HEK293 (cell line): ENCODE measurements around the gene MAD2L2.

ENCODE experiments used
- CTCF ChIA-PET: fragments of 350-600 bp; formaldehyde crosslinking; extraction: SDS; loops from one replicate; lab custom pipeline; 2021; ENCODE audit warnings: antibody characterized with exemption; lab: Yijun Ruan, JAX
- POLR2A ChIA-PET: fragments of 300-600 bp; formaldehyde crosslinking; extraction: SDS; loops from one replicate; lab custom pipeline; 2020; ENCODE audit warnings: antibody characterized with exemption, inconsistent platforms; lab: Yijun Ruan, JAX
- H3K27ac ChIP-seq: fragments of 200-500 bp; sonication (Bioruptor generic); 2 replicates; pipeline ENCODE4 v1.5.1; 2014; ENCODE audit warnings: low read depth, low read length, control low read depth, inconsistent platforms; ENCODE audit errors: extremely low read depth
- H3K36me3 ChIP-seq, 2 experiments: fragments of 200-500 bp in 1 of 2; sonication (Bioruptor generic) in 1 of 2; 1 replicate in 1 of 2; 2 replicates in 1 of 2; pipeline ENCODE4 v1.5.1; 2014 to 2017; ENCODE audit warnings: inconsistent platforms in 2 of 2, low read length in 2 of 2; ENCODE audit not compliant: control insufficient read depth in 2 of 2, insufficient read depth in 1 of 2
- H3K4me1 ChIP-seq: fragments of 200-500 bp; sonication (Bioruptor generic); 2 replicates; pipeline ENCODE4 v1.5.1; 2014; ENCODE audit warnings: mild to moderate bottlenecking, low read length, inconsistent platforms; ENCODE audit not compliant: control insufficient read depth, insufficient read depth
- H3K4me3 ChIP-seq: 2 replicates; pipeline ENCODE4 v1.5.1; 2011; ENCODE audit warnings: low read depth, mild to moderate bottlenecking, control low read depth, low read length, moderate library complexity
- H3K9me3 ChIP-seq: fragments of 200-500 bp; sonication (Bioruptor generic); 2 replicates; pipeline ENCODE4 v1.5.1; 2014; ENCODE audit warnings: low read depth, low read length, inconsistent platforms; ENCODE audit not compliant: control insufficient read depth, insufficient read depth
- GLI4 ChIP-seq: fragments of 450-650 bp; formaldehyde crosslinking; IDR thresholded peaks from 2 replicates; pipeline ENCODE4 v1.5.1; 2016; ENCODE audit warnings: missing biosample characterization, missing genetic modification characterization
- YY2 ChIP-seq: fragments of 450-650 bp; formaldehyde crosslinking; IDR thresholded peaks from 2 replicates; pipeline ENCODE4 v1.5.1; 2016; ENCODE audit warnings: missing biosample characterization, missing genetic modification characterization
- ZBTB1 ChIP-seq: fragments of 450-650 bp; formaldehyde crosslinking; IDR thresholded peaks from 2 replicates; pipeline ENCODE4 v1.5.1; 2016; ENCODE audit warnings: missing biosample characterization, missing genetic modification characterization
- ZBTB17 ChIP-seq: fragments of 450-650 bp; formaldehyde crosslinking; IDR thresholded peaks from 2 replicates; pipeline ENCODE4 v1.5.1; 2016; ENCODE audit warnings: missing biosample characterization, missing genetic modification characterization
- ZBTB48 ChIP-seq: fragments of 450-650 bp; formaldehyde crosslinking; IDR thresholded peaks from 2 replicates; pipeline ENCODE4 v1.5.1; 2016; ENCODE audit warnings: missing biosample characterization, missing genetic modification characterization
- ZFHX2 ChIP-seq: fragments of 450-650 bp; formaldehyde crosslinking; conservative IDR thresholded peaks from 2 replicates; pipeline ENCODE4 v1.5.1; 2016; ENCODE audit warnings: missing biosample characterization, missing genetic modification characterization
- ZNF146 ChIP-seq: fragments of 450-650 bp; formaldehyde crosslinking; IDR thresholded peaks from 2 replicates; pipeline ENCODE4 v1.5.1; 2016; ENCODE audit warnings: missing biosample characterization, missing genetic modification characterization
- ZNF157 ChIP-seq: fragments of 450-650 bp; formaldehyde crosslinking; IDR thresholded peaks from 2 replicates; pipeline ENCODE4 v1.5.1; 2016; ENCODE audit warnings: missing biosample characterization, missing genetic modification characterization
- ZNF239 ChIP-seq: fragments of 450-650 bp; formaldehyde crosslinking; IDR thresholded peaks from 2 replicates; pipeline ENCODE4 v1.5.1; 2016; ENCODE audit warnings: missing biosample characterization, missing genetic modification characterization
- ZNF24 ChIP-seq: fragments of 450-650 bp; formaldehyde crosslinking; IDR thresholded peaks from 2 replicates; pipeline ENCODE4 v1.5.1; 2016; ENCODE audit warnings: missing biosample characterization, missing genetic modification characterization
- ZNF341 ChIP-seq: fragments of 450-650 bp; formaldehyde crosslinking; IDR thresholded peaks from 2 replicates; pipeline ENCODE4; 2016; ENCODE audit warnings: low read depth, missing biosample characterization, missing genetic modification characterization
- ZNF426 ChIP-seq: fragments of 450-650 bp; formaldehyde crosslinking; IDR thresholded peaks from 2 replicates; pipeline ENCODE4 v1.5.1; 2017; ENCODE audit warnings: missing biosample characterization, missing genetic modification characterization, mild to moderate bottlenecking, inconsistent platforms, moderate library complexity
- ZNF561 ChIP-seq: fragments of 450-650 bp; IDR thresholded peaks from 2 replicates; pipeline ENCODE4 v1.5.1; 2018; ENCODE audit warnings: missing biosample characterization, missing genetic modification characterization, borderline replicate concordance
- ZNF585B ChIP-seq: fragments of 450-650 bp; formaldehyde crosslinking; IDR thresholded peaks from 2 replicates; pipeline ENCODE4 v1.5.1; 2016; ENCODE audit warnings: missing biosample characterization, missing genetic modification characterization
- ZNF654 ChIP-seq: fragments of 450-650 bp; formaldehyde crosslinking; IDR thresholded peaks from 2 replicates; pipeline ENCODE4 v1.5.1; 2016; ENCODE audit warnings: low read depth, missing biosample characterization, missing genetic modification characterization
- ZNF791 ChIP-seq: fragments of 450-650 bp; formaldehyde crosslinking; IDR thresholded peaks from 2 replicates; pipeline ENCODE4 v1.5.1; 2016; ENCODE audit warnings: missing biosample characterization, missing genetic modification characterization
- TF ChIP-seq, protein P1 (sequence below): fragments of 450-650 bp; formaldehyde crosslinking; IDR thresholded peaks from 2 replicates; pipeline ENCODE4 v1.5.1; 2016; ENCODE audit warnings: missing biosample characterization, missing genetic modification characterization
- TF ChIP-seq, protein P2 (sequence below): fragments of 450-650 bp; formaldehyde crosslinking; IDR thresholded peaks from 2 replicates; pipeline ENCODE4 v1.5.1; 2016; ENCODE audit warnings: missing biosample characterization, missing genetic modification characterization
- TF ChIP-seq, protein P3 (sequence below): fragments of 450-650 bp; formaldehyde crosslinking; IDR thresholded peaks from 2 replicates; pipeline ENCODE4 v1.5.1; 2016; ENCODE audit warnings: missing biosample characterization, missing genetic modification characterization
- TF ChIP-seq, protein P4 (sequence below): fragments of 450-650 bp; formaldehyde crosslinking; IDR thresholded peaks from 2 replicates; pipeline ENCODE4 v1.5.1; 2016; ENCODE audit warnings: missing biosample characterization, missing genetic modification characterization
- TF ChIP-seq, protein P5 (sequence below): IDR thresholded peaks from 2 replicates; pipeline ENCODE4 v1.6.1; 2011; ENCODE audit warnings: mild to moderate bottlenecking, low read depth, low read length, borderline replicate concordance

MAD2L2 gene

DNA sequence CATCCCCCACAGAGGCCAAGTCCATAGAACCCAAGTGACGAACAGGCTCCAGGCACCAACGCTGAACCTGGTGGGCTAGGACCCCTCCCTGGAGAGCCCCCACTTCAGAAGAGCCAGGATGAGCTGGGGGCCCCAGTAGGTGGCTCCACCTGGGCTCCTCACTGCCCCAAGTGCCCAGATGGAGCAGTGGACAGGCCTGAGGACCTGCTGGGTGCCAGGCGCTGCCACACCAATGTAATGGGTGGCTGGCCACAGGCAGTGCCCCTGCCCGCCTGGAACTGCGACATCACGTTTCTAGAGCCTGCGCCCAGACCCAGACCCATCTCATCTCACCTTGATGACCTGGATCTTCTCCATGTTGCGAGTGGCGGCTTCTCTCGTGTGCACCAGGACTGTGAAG lies 5.6 kb downstream of the MAD2L2 start:
- Histone ChIP-seq H3K4me3 (no peak overlapping the region), H3K9me3 (no peaks in the 10 kb centered on the region)
- TF ChIP-seq ZBTB17 = no peak
- TF ChIP-seq, protein P1, sequence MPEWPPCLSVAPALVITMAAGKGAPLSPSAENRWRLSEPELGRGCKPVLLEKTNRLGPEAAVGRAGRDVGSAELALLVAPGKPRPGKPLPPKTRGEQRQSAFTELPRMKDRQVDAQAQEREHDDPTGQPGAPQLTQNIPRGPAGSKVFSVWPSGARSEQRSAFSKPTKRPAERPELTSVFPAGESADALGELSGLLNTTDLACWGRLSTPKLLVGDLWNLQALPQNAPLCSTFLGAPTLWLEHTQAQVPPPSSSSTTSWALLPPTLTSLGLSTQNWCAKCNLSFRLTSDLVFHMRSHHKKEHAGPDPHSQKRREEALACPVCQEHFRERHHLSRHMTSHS (tag by site-specific recombination) = no peak
- no peak for TF ChIP-seq ZNF24 (tag by site-specific recombination)
- no peak for TF ChIP-seq GLI4 (tag by site-specific recombination)
- no peak for TF ChIP-seq ZNF239
- no peak for TF ChIP-seq ZNF561 (tag by site-specific recombination)
- TF ChIP-seq, protein P2, sequence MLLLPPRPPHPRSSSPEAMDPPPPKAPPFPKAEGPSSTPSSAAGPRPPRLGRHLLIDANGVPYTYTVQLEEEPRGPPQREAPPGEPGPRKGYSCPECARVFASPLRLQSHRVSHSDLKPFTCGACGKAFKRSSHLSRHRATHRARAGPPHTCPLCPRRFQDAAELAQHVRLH (tag by site-specific recombination) = no peak
- TF ChIP-seq, protein P3, sequence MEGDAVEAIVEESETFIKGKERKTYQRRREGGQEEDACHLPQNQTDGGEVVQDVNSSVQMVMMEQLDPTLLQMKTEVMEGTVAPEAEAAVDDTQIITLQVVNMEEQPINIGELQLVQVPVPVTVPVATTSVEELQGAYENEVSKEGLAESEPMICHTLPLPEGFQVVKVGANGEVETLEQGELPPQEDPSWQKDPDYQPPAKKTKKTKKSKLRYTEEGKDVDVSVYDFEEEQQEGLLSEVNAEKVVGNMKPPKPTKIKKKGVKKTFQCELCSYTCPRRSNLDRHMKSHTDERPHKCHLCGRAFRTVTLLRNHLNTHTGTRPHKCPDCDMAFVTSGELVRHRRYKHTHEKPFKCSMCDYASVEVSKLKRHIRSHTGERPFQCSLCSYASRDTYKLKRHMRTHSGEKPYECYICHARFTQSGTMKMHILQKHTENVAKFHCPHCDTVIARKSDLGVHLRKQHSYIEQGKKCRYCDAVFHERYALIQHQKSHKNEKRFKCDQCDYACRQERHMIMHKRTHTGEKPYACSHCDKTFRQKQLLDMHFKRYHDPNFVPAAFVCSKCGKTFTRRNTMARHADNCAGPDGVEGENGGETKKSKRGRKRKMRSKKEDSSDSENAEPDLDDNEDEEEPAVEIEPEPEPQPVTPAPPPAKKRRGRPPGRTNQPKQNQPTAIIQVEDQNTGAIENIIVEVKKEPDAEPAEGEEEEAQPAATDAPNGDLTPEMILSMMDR = peak; percentile 34; the same call in 1 of the 2 replicates
- no peak for TF ChIP-seq ZBTB48 (tag by site-specific recombination)
- TF ChIP-seq, all 188 proteins: peak for 1
- no peaks in the 10 kb centered on the region for H3K4me1 ChIP-seq
- peaks cover 0 to 85% of the 10 kb centered on the region in 2 experiments; a peak in 2 of 3 replicates for H3K36me3 ChIP-seq
- CTCF ChIA-PET = interaction anchor here (0.5 to 1.2 kb wide), 3 partner anchors 36 to 775 kb away, joined by 3 read pairs; no protein-coding TSS in a partner anchor
- POLR2A ChIA-PET = no interaction called here
- H3K27ac ChIP-seq = no peak overlapping the region

DNA sequence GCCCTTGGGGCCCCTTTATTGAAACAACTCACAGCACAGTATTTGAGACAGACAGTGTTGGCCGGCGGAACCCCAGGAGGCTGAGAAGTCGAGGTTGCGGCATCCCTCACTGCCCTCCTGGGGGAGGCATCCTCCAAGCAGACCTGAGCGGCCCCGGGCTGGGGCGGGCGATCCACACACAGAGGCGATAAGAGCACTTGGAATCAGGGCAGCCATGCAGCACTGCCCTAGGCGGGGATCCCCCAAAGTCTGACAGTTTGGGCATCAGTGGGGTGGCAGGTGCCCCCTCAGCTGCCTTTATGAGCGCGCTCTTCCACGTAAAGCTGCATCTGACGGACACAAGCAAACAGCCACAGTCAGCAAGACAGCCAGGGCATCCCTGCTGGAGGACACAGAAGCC lies 6.5 kb downstream of the MAD2L2 start:
- Histone ChIP-seq H3K4me3 (no peak overlapping the region), H3K27ac (no peak overlapping the region), H3K4me1 (no peaks in the 10 kb centered on the region), H3K36me3 (peaks cover 0 to 86% of the 10 kb centered on the region in 2 experiments; a peak in 2 of 3 replicates), H3K9me3 (no peaks in the 10 kb centered on the region)
- ChIA-PET CTCF (no interaction called here), POLR2A (interaction anchor here (2.3 kb wide), 1 partner anchor 10 kb away, joined by 5 read pairs; no protein-coding TSS in a partner anchor)
- TF ChIP-seq ZNF341 (no peak), ZNF146 (tag by site-specific recombination) (no peak), ZNF791 (tag by site-specific recombination) (no peak), ZNF585B (tag by site-specific recombination) (no peak), YY2 (no peak), ZNF426 (no peak), ZBTB1 (tag by site-specific recombination) (no peak), ZFHX2 (tag by site-specific recombination) (no peak), ZBTB48 (tag by site-specific recombination) (no peak), ZNF157 (tag by site-specific recombination) (no peak), ZNF654 (tag by site-specific recombination) (no peak)
- TF ChIP-seq, protein P4, sequence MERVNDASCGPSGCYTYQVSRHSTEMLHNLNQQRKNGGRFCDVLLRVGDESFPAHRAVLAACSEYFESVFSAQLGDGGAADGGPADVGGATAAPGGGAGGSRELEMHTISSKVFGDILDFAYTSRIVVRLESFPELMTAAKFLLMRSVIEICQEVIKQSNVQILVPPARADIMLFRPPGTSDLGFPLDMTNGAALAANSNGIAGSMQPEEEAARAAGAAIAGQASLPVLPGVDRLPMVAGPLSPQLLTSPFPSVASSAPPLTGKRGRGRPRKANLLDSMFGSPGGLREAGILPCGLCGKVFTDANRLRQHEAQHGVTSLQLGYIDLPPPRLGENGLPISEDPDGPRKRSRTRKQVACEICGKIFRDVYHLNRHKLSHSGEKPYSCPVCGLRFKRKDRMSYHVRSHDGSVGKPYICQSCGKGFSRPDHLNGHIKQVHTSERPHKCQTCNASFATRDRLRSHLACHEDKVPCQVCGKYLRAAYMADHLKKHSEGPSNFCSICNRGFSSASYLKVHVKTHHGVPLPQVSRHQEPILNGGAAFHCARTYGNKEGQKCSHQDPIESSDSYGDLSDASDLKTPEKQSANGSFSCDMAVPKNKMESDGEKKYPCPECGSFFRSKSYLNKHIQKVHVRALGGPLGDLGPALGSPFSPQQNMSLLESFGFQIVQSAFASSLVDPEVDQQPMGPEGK (tag by site-specific recombination) = no peak
- TF ChIP-seq, protein P5, sequence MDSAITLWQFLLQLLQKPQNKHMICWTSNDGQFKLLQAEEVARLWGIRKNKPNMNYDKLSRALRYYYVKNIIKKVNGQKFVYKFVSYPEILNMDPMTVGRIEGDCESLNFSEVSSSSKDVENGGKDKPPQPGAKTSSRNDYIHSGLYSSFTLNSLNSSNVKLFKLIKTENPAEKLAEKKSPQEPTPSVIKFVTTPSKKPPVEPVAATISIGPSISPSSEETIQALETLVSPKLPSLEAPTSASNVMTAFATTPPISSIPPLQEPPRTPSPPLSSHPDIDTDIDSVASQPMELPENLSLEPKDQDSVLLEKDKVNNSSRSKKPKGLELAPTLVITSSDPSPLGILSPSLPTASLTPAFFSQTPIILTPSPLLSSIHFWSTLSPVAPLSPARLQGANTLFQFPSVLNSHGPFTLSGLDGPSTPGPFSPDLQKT = no peak
